Measurements from ENCODE around the gene PIGO. TPM values are rescaled to one million over a fixed set of nuclear protein-coding genes. Genes with fewer than 3 reads are reported as not detected.

PIGO gene
- total RNA-seq, 2 experiments from 2014 or later: 19.3 to 20.9 TPM

- CTCF ChIA-PET: interaction anchor here (0.8 to 1.5 kb wide), 3 partner anchors 9 to 143 kb away, joined by 3 to 8 read pairs (median 3); no protein-coding TSS in a partner anchor
- Mint-ChIP-seq H3K4me3 (no peak overlapping the region), H3K27ac (no peak overlapping the region), H3K27me3 (no peaks in the 10 kb centered on the region), H3K4me1 (ENCODE audit: low read depth) (no peaks in the 10 kb centered on the region), H3K9me3 (no peaks in the 10 kb centered on the region), H3K36me3 (peaks cover 9% of the 10 kb centered on the region)
- DNase-seq: no peak
- intact Hi-C loops (cut with micrococcal nuclease): no loop called here
- POLR2A ChIA-PET: interaction anchor here (1.9 kb wide), 1 partner anchor 15 kb away, joined by 5 read pairs; no protein-coding TSS in a partner anchor
Observed at GRCh38 chr9:35042891-35043545, 53.4 kb downstream of the PIGO start.

GRCh38 chr9:35042081-35042604, 54.2 kb downstream of the PIGO start:
- Mint-ChIP-seq H3K4me1 (ENCODE audit: low read depth) (no peaks in the 10 kb centered on the region), H3K36me3 (peaks cover 9% of the 10 kb centered on the region), H3K27me3 (no peaks in the 10 kb centered on the region), H3K4me3 (no peak overlapping the region), H3K27ac (no peak overlapping the region), H3K9me3 (no peaks in the 10 kb centered on the region)
- CTCF ChIA-PET: interaction anchor here (1.5 to 2.5 kb wide), 3 partner anchors 9 to 143 kb away, joined by 8 to 10 read pairs (median 9); no protein-coding TSS in a partner anchor
- DNase-seq: no peak
- intact Hi-C loops (cut with micrococcal nuclease): no loop called here
- POLR2A ChIA-PET: no interaction called here

Other genes with a start within 250 kb of the PIGO start
- under 1 TPM in 1 of 2 experiments, not detected in 1; 0.12 TPM for gene PHF24, start 138.3 kb downstream of the PIGO start, total RNA-seq
- 10 to 100 TPM; 11.5 to 12.0 TPM for gene DNAJB5, start 106.8 kb downstream of the PIGO start, total RNA-seq
- gene VCP, start 24.0 kb downstream of the PIGO start, total RNA-seq: 100 to 1,000 TPM; 283 to 292 TPM
- 100 to 1,000 TPM; 103 to 107 TPM for gene FANCG, start 16.6 kb downstream of the PIGO start, total RNA-seq
- gene STOML2, start 6.5 kb upstream of the PIGO start, total RNA-seq: 100 to 1,000 TPM; 162 TPM
- gene ATOSB, start 19.3 kb upstream of the PIGO start, total RNA-seq: 1 to 10 TPM; 9.1 to 9.6 TPM
- gene UNC13B, start 65.4 kb upstream of the PIGO start, total RNA-seq: 1 to 10 TPM; 3.6 to 4.6 TPM

Data from activated CD4-positive, alpha-beta memory T cell treated with anti-CD3 and anti-CD28 coated beads for 36 hours (primary cell).